Measurements from ENCODE around the gene UNC5B. TPM values are rescaled to one million over a fixed set of nuclear protein-coding genes. Genes with fewer than 3 reads are reported as not detected.

The UNC5B gene
- total RNA-seq, 2 donors from 2014 or later = 0.04 TPM; not detected in 1

GRCh38 chr10:71246591-71247413 is 34.4 kb downstream of the UNC5B start:
- no peaks in the 10 kb centered on the region for H3K4me1 Mint-ChIP-seq
- no peaks in the 10 kb centered on the region for H3K9me3 Mint-ChIP-seq
- no peaks in the 10 kb centered on the region for H3K36me3 Mint-ChIP-seq (ENCODE audit: low read depth)
- peaks cover 7% of the 10 kb centered on the region for H3K27me3 Mint-ChIP-seq
- no peak for ATAC-seq (replicated peaks)
- no peak overlapping the region for H3K4me3 Mint-ChIP-seq
- H3K27ac Mint-ChIP-seq = no peak overlapping the region

GRCh38 chr10:71247414-71247705 is 35.0 kb downstream of the UNC5B start:
- Mint-ChIP-seq H3K27me3 (peaks cover 7% of the 10 kb centered on the region), H3K36me3 (ENCODE audit: low read depth) (no peaks in the 10 kb centered on the region)

GRCh38 chr10:71247804-71248203 is 35.4 kb downstream of the UNC5B start:
- Mint-ChIP-seq H3K36me3 (ENCODE audit: low read depth) (no peaks in the 10 kb centered on the region), H3K9me3 (no peaks in the 10 kb centered on the region), H3K4me3 (no peak overlapping the region), H3K27me3 (peaks cover 7% of the 10 kb centered on the region), H3K4me1 (no peaks in the 10 kb centered on the region), H3K27ac (no peak overlapping the region)
- no peak for ATAC-seq (replicated peaks)

More at GRCh38 chr10:71247414-71247705, 35.0 kb downstream of the UNC5B start:
- no peak overlapping the region for H3K4me3 Mint-ChIP-seq
- ATAC-seq (replicated peaks) = no peak
- no peak overlapping the region for H3K27ac Mint-ChIP-seq
- H3K9me3 Mint-ChIP-seq = no peaks in the 10 kb centered on the region
- no peaks in the 10 kb centered on the region for H3K4me1 Mint-ChIP-seq

GRCh38 chr10:71248210-71248609 is 35.8 kb downstream of the UNC5B start:
- H3K4me1 Mint-ChIP-seq = no peaks in the 10 kb centered on the region
- H3K36me3 Mint-ChIP-seq (ENCODE audit: low read depth) = no peaks in the 10 kb centered on the region
- no peaks in the 10 kb centered on the region for H3K9me3 Mint-ChIP-seq
- H3K27ac Mint-ChIP-seq = no peak overlapping the region
- peaks cover 7% of the 10 kb centered on the region for H3K27me3 Mint-ChIP-seq
- no peak for ATAC-seq (replicated peaks)
- H3K4me3 Mint-ChIP-seq = no peak overlapping the region

DNA sequence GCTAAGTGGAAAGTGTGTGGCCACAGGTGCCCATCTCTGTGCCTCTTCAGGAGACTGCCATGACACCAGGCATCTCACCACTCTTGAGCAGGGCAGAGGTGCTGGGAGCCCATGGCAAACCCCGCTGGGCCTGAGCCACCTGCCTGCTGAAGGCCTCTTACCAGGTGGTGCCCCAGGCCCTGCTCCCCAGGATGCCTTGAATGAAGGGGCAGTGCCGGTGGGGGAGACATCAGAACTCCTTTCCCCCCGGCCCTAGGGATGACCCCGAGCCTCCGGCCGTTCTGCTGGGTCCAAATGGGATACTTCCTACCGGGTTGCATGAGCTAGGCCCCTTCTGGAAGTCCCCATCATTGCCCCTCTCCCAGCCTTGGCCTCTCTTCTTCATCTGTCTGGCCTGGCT is 37.6 kb downstream of the UNC5B start:
- ATAC-seq (replicated peaks) = no peak
- no peaks in the 10 kb centered on the region for H3K4me1 Mint-ChIP-seq
- no peak overlapping the region for H3K4me3 Mint-ChIP-seq

GRCh38 chr10:71250405-71250804 is 38.0 kb downstream of the UNC5B start:
- Mint-ChIP-seq H3K4me1 (no peaks in the 10 kb centered on the region), H3K4me3 (no peak overlapping the region), H3K27ac (no peak overlapping the region), H3K36me3 (ENCODE audit: low read depth) (no peaks in the 10 kb centered on the region), H3K27me3 (peaks cover 4% of the 10 kb centered on the region), H3K9me3 (no peaks in the 10 kb centered on the region)
- ATAC-seq (replicated peaks) = no peak

More for the DNA sequence above, 37.6 kb downstream of the UNC5B start:
- peaks cover 5% of the 10 kb centered on the region for H3K27me3 Mint-ChIP-seq
- no peak overlapping the region for H3K27ac Mint-ChIP-seq
- no peaks in the 10 kb centered on the region for H3K36me3 Mint-ChIP-seq (ENCODE audit: low read depth)
- no peaks in the 10 kb centered on the region for H3K9me3 Mint-ChIP-seq

GRCh38 chr10:71250842-71251241 is 38.5 kb downstream of the UNC5B start:
- no peak for ATAC-seq (replicated peaks)
- H3K4me3 Mint-ChIP-seq = no peak overlapping the region
- no peaks in the 10 kb centered on the region for H3K4me1 Mint-ChIP-seq
- no peak overlapping the region for H3K27ac Mint-ChIP-seq
- H3K9me3 Mint-ChIP-seq = no peaks in the 10 kb centered on the region
- H3K27me3 Mint-ChIP-seq = peaks cover 4% of the 10 kb centered on the region
- no peaks in the 10 kb centered on the region for H3K36me3 Mint-ChIP-seq (ENCODE audit: low read depth)

DNA sequence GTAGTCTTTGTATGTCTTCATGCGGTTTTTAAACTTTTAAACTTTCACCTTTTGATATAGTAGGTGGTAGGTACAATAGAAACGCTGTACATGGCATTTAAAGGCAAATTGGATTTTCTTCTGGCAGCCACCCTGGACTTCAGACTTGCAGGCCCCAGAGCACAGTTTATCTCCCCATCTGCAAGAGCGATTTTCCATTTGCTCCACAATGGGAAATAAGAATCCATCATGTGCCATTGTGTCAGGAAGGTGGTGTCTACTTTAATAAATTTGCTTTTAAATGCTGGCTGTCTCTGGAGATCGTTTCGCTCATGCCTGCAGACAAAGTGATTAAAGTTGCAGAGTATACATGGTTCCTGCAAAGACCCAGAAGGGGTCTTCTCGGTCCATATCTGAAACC is 38.9 kb downstream of the UNC5B start:
- no peaks in the 10 kb centered on the region for H3K36me3 Mint-ChIP-seq (ENCODE audit: low read depth)
- peaks cover 4% of the 10 kb centered on the region for H3K27me3 Mint-ChIP-seq
- H3K27ac Mint-ChIP-seq = no peak overlapping the region
- ATAC-seq (replicated peaks) = no peak
- no peak overlapping the region for H3K4me3 Mint-ChIP-seq
- no peaks in the 10 kb centered on the region for H3K4me1 Mint-ChIP-seq
- no peaks in the 10 kb centered on the region for H3K9me3 Mint-ChIP-seq

DNA sequence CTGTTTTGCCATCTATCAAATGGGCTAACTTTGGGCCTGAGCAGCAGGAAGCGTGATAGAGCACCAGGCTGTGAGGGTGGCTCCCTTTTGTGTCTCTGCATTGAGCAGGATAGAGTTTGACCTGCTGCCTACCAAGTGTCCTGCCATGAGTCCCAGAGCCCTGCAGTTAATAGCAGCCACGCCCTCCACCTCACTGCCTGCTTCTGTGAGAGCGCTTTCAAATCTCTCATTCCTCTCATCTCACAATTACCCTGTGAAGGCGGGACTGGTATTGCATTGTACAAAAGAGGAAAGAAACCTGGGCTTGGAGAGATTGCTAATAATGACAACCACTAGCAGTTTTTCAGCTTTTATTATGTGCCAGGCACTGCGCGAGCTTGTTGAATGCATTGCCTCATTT is 39.9 kb downstream of the UNC5B start:
- Mint-ChIP-seq H3K36me3 (ENCODE audit: low read depth) (no peaks in the 10 kb centered on the region), H3K4me1 (no peaks in the 10 kb centered on the region), H3K9me3 (no peaks in the 10 kb centered on the region), H3K27ac (no peak overlapping the region), H3K27me3 (peaks cover 9% of the 10 kb centered on the region), H3K4me3 (no peak overlapping the region)
- no peak for ATAC-seq (replicated peaks)

GRCh38 chr10:71253981-71254818 is 41.8 kb downstream of the UNC5B start:
- H3K27me3 Mint-ChIP-seq = peaks cover 9% of the 10 kb centered on the region
- no peak overlapping the region for H3K27ac Mint-ChIP-seq
- H3K4me3 Mint-ChIP-seq = no peak overlapping the region
- no peak for ATAC-seq (replicated peaks)
- no peaks in the 10 kb centered on the region for H3K4me1 Mint-ChIP-seq
- no peaks in the 10 kb centered on the region for H3K9me3 Mint-ChIP-seq
- H3K36me3 Mint-ChIP-seq (ENCODE audit: low read depth) = no peaks in the 10 kb centered on the region

DNA sequence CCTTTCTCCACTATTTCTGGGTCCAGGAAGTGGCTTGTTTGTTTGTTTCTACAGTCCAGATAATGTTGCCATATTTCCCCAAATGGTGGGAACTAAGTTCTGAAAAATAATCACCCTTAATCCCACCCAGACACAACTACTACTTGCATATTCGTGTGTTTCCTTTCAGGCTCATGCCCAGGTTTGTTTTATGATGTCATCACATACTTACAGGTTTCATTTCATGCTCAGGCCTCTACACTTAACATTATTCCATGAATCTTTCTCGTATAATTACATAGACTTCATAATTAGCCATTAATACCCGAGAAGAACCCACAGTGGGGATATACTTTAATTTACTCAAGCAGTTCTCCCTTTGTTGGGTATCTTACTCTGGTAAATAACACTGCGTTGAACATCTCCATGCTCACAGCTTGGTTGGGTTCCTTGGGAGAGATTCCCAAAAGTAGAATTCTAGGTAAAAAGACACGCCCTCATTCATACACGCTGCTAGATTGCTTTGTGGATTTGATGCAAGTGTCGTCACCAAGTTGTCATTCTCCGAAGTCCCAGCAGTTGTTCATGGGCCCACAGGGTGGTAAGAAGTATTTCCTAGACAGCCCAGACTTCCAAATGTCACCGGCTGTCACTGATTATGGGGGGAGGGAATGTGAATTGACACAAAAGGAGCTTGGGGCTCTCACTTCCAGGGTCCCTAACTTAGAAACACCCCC is 42.6 kb downstream of the UNC5B start:
- H3K27ac Mint-ChIP-seq = no peak overlapping the region
- no peak for ATAC-seq (replicated peaks)
- no peaks in the 10 kb centered on the region for H3K36me3 Mint-ChIP-seq (ENCODE audit: low read depth)
- no peaks in the 10 kb centered on the region for H3K4me1 Mint-ChIP-seq
- no peak overlapping the region for H3K4me3 Mint-ChIP-seq
- no peaks in the 10 kb centered on the region for H3K9me3 Mint-ChIP-seq
- peaks cover 9% of the 10 kb centered on the region for H3K27me3 Mint-ChIP-seq

GRCh38 chr10:71255550-71255807 is 43.1 kb downstream of the UNC5B start:
- Mint-ChIP-seq H3K27me3 (peaks cover 9% of the 10 kb centered on the region), H3K9me3 (no peaks in the 10 kb centered on the region), H3K4me3 (no peak overlapping the region), H3K27ac (no peak overlapping the region), H3K4me1 (no peaks in the 10 kb centered on the region), H3K36me3 (ENCODE audit: low read depth) (no peaks in the 10 kb centered on the region)
- no peak for ATAC-seq (replicated peaks)

DNA sequence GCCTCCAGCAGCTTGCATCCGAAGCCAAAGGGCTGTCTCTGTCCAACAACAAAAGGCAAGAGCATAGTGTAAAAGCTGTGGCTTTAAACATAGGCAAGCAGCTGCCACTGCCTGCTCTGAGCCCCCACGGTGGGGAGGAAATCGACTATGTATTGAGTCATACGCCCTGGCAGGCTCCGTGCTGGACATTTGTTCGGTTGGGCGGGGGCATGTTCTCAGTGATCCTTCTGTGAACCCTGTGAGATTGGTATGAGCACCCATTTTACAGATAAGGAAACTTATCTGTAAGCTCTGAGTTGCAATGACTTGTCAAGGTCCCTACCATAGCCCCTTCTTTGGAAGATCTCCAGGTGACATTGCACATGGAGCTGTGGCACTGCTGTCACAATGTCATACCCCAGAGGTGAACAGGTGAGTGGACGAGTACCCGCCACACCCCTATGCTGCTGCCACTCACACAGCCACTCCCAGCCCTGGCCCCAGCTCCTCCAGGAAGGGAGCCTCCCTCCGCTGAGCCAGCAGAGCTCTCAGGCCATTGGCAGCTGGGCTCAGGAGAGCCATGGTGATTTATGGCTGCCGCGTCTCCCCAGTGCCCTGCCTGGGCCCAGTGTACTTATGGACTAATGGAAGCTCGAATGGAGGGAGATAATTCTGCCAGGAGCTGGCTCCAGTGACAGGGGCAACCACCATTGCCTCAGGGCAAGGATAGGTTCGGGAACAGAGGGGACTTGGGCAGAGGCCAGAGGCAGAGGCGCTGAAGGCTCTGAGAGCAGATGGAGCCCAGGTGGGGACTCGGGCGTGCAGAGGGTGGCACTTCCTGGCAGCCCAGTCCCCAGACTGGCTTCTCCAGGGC is 43.7 kb downstream of the UNC5B start:
- no peaks in the 10 kb centered on the region for H3K9me3 Mint-ChIP-seq
- H3K36me3 Mint-ChIP-seq (ENCODE audit: low read depth) = no peaks in the 10 kb centered on the region
- no peak for ATAC-seq (replicated peaks)
- no peak overlapping the region for H3K4me3 Mint-ChIP-seq
- H3K27me3 Mint-ChIP-seq = peaks cover 9% of the 10 kb centered on the region
- no peaks in the 10 kb centered on the region for H3K4me1 Mint-ChIP-seq
- no peak overlapping the region for H3K27ac Mint-ChIP-seq

DNA sequence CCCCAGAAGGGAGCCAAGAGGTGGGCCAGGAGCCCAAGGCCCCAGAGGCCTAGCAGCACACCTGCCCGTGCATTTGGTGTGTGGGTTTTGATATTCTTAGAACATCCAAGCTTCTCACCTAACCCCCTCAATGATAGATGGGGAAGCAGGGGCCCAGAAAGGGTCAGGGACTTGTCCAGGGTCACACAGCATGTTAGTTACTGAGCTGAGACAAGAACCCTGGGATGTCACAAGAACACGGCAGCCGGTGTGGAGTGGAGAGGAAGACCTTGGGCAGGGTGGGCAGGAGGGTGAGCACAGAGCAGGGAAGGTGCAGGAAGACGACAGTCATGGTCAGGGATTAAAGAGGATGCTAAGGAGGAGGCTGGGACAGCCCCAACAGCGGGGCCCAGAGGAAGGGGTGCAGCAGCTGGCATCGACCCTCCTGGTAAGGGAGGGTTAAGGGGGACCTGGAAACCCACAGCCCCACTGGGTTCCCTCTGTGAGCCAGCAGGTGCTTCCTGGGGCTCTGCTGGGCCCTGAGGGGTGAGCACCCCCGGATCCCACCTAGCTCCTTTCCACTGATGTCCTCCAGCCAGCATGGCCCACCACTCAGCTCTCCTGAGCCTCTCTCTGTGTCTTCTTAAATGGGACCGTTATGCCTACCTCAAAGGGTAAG is 44.4 kb downstream of the UNC5B start:
- Mint-ChIP-seq H3K27me3 (peaks cover 9% of the 10 kb centered on the region), H3K9me3 (no peaks in the 10 kb centered on the region), H3K4me3 (no peak overlapping the region), H3K4me1 (no peaks in the 10 kb centered on the region), H3K36me3 (ENCODE audit: low read depth) (no peaks in the 10 kb centered on the region), H3K27ac (no peak overlapping the region)
- ATAC-seq (replicated peaks) = no peak
